ENCODE measurements around the gene UBE2V1.

The UBE2V1 gene

GRCh38 chr20:50098259-50098658 lies 14.7 kb downstream of the UBE2V1 start:
- TF ChIP-seq GATA2 (IDR thresholded peaks at IDR 0.05; ENCODE audit: low read depth, low read length), result no peak
- TF ChIP-seq GATA3 (IDR thresholded peaks at IDR 0.05; ENCODE audit: low read depth, low read length), result no peak

GRCh38 chr20:50097843-50098242 lies 15.1 kb downstream of the UBE2V1 start:
- TF ChIP-seq GATA2 (IDR thresholded peaks at IDR 0.05; ENCODE audit: low read depth, low read length), result no peak
- no peak for TF ChIP-seq GATA3 (IDR thresholded peaks at IDR 0.05; ENCODE audit: low read depth, low read length)

- TF ChIP-seq GATA2 (IDR thresholded peaks at IDR 0.05; ENCODE audit: low read depth, low read length), result no peak
- TF ChIP-seq GATA3 (IDR thresholded peaks at IDR 0.05; ENCODE audit: low read depth, low read length), result no peak
These were observed 16.7 kb downstream of the UBE2V1 start for GRCh38 chr20:50096237-50096636.

GRCh38 chr20:50095476-50096078 lies 17.4 kb downstream of the UBE2V1 start:
- TF ChIP-seq GATA3 (IDR thresholded peaks at IDR 0.05; ENCODE audit: low read depth, low read length) (no peak), GATA2 (IDR thresholded peaks at IDR 0.05; ENCODE audit: low read depth, low read length) (no peak)

- TF ChIP-seq GATA2 (IDR thresholded peaks at IDR 0.05; ENCODE audit: low read depth, low read length), result no peak
- TF ChIP-seq GATA3 (IDR thresholded peaks at IDR 0.05; ENCODE audit: low read depth, low read length), result no peak
These were observed 18.4 kb downstream of the UBE2V1 start for GRCh38 chr20:50094522-50094921.

GRCh38 chr20:50093240-50093639 lies 19.7 kb downstream of the UBE2V1 start:
- TF ChIP-seq GATA2 (IDR thresholded peaks at IDR 0.05; ENCODE audit: low read depth, low read length) (no peak), GATA3 (IDR thresholded peaks at IDR 0.05; ENCODE audit: low read depth, low read length) (no peak)

GRCh38 chr20:50092436-50092835 lies 20.5 kb downstream of the UBE2V1 start:
- TF ChIP-seq GATA3 (IDR thresholded peaks at IDR 0.05; ENCODE audit: low read depth, low read length), result no peak
- no peak for TF ChIP-seq GATA2 (IDR thresholded peaks at IDR 0.05; ENCODE audit: low read depth, low read length)

GRCh38 chr20:50089787-50090177 lies 23.2 kb downstream of the UBE2V1 start:
- no peak for TF ChIP-seq GATA2 (IDR thresholded peaks at IDR 0.05; ENCODE audit: low read depth, low read length)
- no peak for TF ChIP-seq GATA3 (IDR thresholded peaks at IDR 0.05; ENCODE audit: low read depth, low read length)

GRCh38 chr20:50089140-50089786 lies 23.7 kb downstream of the UBE2V1 start:
- TF ChIP-seq GATA3 (IDR thresholded peaks at IDR 0.05; ENCODE audit: low read depth, low read length), result no peak
- no peak for TF ChIP-seq GATA2 (IDR thresholded peaks at IDR 0.05; ENCODE audit: low read depth, low read length)

GRCh38 chr20:50088022-50088421 lies 24.9 kb downstream of the UBE2V1 start:
- TF ChIP-seq GATA2 (IDR thresholded peaks at IDR 0.05; ENCODE audit: low read depth, low read length), result no peak
- no peak for TF ChIP-seq GATA3 (IDR thresholded peaks at IDR 0.05; ENCODE audit: low read depth, low read length)

GRCh38 chr20:50085481-50086365 lies 27.2 kb downstream of the UBE2V1 start:
- no peak for TF ChIP-seq GATA3 (IDR thresholded peaks at IDR 0.05; ENCODE audit: low read depth, low read length)
- no peak for TF ChIP-seq GATA2 (IDR thresholded peaks at IDR 0.05; ENCODE audit: low read depth, low read length)

- TF ChIP-seq GATA3 (IDR thresholded peaks at IDR 0.05; ENCODE audit: low read depth, low read length), result no peak
- TF ChIP-seq GATA2 (IDR thresholded peaks at IDR 0.05; ENCODE audit: low read depth, low read length), result no peak
These were observed 27.8 kb downstream of the UBE2V1 start for GRCh38 chr20:50085146-50085480.

- TF ChIP-seq GATA2 (IDR thresholded peaks at IDR 0.05; ENCODE audit: low read depth, low read length) (no peak), GATA3 (IDR thresholded peaks at IDR 0.05; ENCODE audit: low read depth, low read length) (no peak)
These were observed 29.9 kb downstream of the UBE2V1 start for GRCh38 chr20:50083034-50083433.

- TF ChIP-seq GATA2 (IDR thresholded peaks at IDR 0.05; ENCODE audit: low read depth, low read length) (no peak), GATA3 (IDR thresholded peaks at IDR 0.05; ENCODE audit: low read depth, low read length) (no peak)
These were observed 34.9 kb downstream of the UBE2V1 start for GRCh38 chr20:50077818-50078601.

All from SH-SY5Y (cell line).